Spleen (tissue), 7 donors: ENCODE data around the gene ADRB1.

Source experiments
- CTCF ChIP-seq, 11 experiments: fragments of 200-600 bp in 7 of 11; fragments of 450-650 bp in 4 of 11; sonication (generic) in 4 of 11; IDR thresholded peaks in 8 of 11; conservative IDR thresholded peaks in 3 of 11; 1 replicate in 7 of 11; 2 replicates in 4 of 11; pipeline versions ENCODE4 v1.4.0 to v1.8.0; 2016 to 2021; ENCODE audit warnings: antibody characterized with exemption in 11 of 11, inconsistent platforms in 4 of 11, mild to moderate bottlenecking in 1 of 11
- POLR2A ChIP-seq, 3 donors: fragments of 450-650 bp; IDR thresholded peaks; one replicate each; pipeline ENCODE4 v1.5.1; 2017; ENCODE audit warnings: antibody characterized with exemption in 3 of 3, mild to moderate bottlenecking in 1 of 3
- POLR2AphosphoS5 ChIP-seq, 3 donors: sonication (generic); formaldehyde crosslinking; IDR thresholded peaks; one replicate each; pipeline ENCODE4 v1.5.1; 2017; ENCODE audit warnings: antibody characterized with exemption in 3 of 3
- donor health status: DM: no; HTN: no; CAD: no; lungs with moderate emphysema.
- donor health status: DM: no; HTN: no; CAD: no.
- donor health status: DM: no; HTN: no; CAD: no.

GRCh38 chr10:114027951-114028350 lies 15.7 kb upstream of the ADRB1 start:
- TF ChIP-seq CTCF (IDR thresholded peaks at IDR 0.05 in 8 of 11, conservative IDR thresholded peaks at IDR 0.05 in 3 of 11) (no peak), POLR2AphosphoS5 (IDR thresholded peaks at IDR 0.05) (no peak), POLR2A (IDR thresholded peaks at IDR 0.05) (no peak)
